Astrocyte of the spinal cord (primary cell): ENCODE measurements around the gene SLC39A3.

ENCODE experiments used
- DNase-seq: peaks from one replicate; pipeline ENCODE4 v3.0.0; 2011; ENCODE audit warnings: low read depth, low spot score
- H3K4me3 ChIP-seq: 2 replicates; pipeline ENCODE4 v1.5.1; 2011; ENCODE audit warnings: low read depth, mild to moderate bottlenecking, low read length, moderate library complexity
- in situ Hi-C: cut with HindIII; loops from 2 replicates; pipeline ENCODE4 v1.10.0; 2017; ENCODE audit warnings: low sequenced_read_pairs
- TF ChIP-seq, protein P1 (sequence below): IDR thresholded peaks from 2 replicates; pipeline ENCODE4 v1.5.1; 2012; ENCODE audit warnings: low read depth, mild to moderate bottlenecking, low read length, inconsistent platforms

The SLC39A3 gene

DNA sequence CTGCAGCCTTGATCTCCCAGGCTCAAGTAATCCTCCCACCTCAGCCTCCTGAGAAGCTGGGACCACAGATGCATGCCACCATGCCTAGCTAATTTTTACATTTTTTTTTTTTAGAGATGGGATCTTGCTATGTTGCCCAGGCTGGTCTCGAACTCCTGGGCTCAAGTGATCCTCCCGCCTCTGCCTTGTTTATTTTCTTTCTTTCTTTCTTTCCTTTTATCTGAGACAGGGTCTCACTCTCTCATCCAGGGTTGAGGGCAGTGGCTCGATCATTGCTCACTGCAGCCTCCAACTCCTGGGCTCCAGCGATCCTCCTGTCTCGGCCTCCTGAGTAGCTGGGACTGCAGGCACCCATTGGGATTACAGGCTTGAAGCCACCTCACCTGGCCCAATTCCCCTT, 33.6 kb downstream of the SLC39A3 start:
- in situ Hi-C loops: no loop called here
- no peak for DNase-seq
- TF ChIP-seq, protein P1, sequence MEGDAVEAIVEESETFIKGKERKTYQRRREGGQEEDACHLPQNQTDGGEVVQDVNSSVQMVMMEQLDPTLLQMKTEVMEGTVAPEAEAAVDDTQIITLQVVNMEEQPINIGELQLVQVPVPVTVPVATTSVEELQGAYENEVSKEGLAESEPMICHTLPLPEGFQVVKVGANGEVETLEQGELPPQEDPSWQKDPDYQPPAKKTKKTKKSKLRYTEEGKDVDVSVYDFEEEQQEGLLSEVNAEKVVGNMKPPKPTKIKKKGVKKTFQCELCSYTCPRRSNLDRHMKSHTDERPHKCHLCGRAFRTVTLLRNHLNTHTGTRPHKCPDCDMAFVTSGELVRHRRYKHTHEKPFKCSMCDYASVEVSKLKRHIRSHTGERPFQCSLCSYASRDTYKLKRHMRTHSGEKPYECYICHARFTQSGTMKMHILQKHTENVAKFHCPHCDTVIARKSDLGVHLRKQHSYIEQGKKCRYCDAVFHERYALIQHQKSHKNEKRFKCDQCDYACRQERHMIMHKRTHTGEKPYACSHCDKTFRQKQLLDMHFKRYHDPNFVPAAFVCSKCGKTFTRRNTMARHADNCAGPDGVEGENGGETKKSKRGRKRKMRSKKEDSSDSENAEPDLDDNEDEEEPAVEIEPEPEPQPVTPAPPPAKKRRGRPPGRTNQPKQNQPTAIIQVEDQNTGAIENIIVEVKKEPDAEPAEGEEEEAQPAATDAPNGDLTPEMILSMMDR: no peak
- no peak overlapping the region for H3K4me3 ChIP-seq

GRCh38 chr19:2703691-2704216, 36.1 kb downstream of the SLC39A3 start:
- in situ Hi-C loops: no loop called here
- H3K4me3 ChIP-seq: no peak overlapping the region
- TF ChIP-seq, protein P1: no peak
- no peak for DNase-seq

DNA sequence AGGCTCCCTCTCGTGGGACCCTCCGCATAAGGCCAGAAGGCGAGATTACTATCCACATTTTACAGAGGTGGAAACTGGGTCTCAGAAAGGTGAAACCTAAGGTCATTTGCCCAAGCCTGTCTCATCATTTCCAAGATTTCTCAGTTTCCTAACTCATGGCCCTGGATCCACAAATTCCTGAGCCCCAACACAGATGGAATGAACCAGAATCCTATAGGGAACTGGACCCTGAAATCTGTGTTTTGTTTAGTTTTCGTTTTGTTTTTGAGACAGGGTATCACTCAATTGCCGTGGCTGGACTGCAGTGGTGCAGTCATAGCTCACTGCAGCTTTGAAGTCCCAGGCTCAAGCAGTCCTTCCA, 36.8 kb downstream of the SLC39A3 start:
- peak overlapping the region; percentile 3 for H3K4me3 ChIP-seq
- no peak for DNase-seq
- in situ Hi-C loops: no loop called here
- TF ChIP-seq, protein P1: no peak

DNA sequence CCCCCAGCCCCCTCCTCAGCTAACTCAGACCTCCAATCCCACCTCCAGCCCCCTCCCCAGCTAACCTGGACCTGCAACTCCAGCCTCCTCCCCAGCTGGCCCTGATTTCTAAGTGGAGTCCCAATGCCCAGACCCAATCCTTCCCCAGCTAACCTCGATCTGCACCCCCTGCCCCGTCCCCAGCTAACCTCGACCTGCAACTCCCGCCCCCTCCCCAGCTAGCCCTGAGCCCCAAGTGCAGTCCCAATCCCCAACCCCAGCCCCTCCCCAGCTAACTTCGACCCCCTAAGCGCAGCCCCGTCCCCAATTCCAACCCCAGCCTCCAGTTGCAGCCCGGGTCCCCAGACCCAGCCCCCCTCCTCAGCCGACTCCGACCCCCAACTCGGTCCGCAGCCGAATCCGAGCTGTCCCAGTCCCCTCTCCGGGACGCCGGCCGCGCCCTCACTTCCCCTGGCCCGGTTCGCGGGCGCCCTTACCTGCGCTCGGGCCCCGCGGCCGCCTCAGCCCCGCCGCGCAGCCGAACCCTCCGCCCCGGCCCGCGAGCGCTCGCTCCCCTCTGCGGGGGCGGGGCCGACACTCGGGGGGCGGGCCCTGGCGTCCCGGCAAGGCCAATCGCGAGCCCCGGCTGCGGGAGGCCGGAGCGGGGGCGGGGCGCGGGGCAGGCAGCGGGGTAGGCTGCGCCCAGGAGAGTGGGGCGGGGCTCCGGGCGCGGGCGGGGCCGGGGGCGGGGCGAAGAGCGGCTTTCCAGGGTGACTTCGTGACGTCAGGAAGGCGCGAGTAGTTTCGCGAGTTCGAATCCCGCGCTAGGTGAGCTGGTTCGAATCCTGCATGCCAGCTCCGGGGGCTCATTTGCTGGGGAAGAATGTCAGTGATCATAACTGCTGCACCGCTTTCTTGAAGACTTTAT, 37.4 kb downstream of the SLC39A3 start, which contains the start of gene GNG7:
Gene GNG7 (minus strand): TSS at position 525 of the 907 bp plus-strand sequence. CDS start 182,006 bp downstream, outside the sequence.
- TF ChIP-seq, protein P1: no peak
- peak; percentile 70 for DNase-seq
- in situ Hi-C loops: no loop called here
- H3K4me3 ChIP-seq: peak within 1 kb of the TSS; percentile 26

GRCh38 chr19:2701361-2702169, 38.3 kb downstream of the SLC39A3 start:
- TF ChIP-seq, protein P1: no peak
- no peak for DNase-seq
- in situ Hi-C loops: no loop called here
- no peak overlapping the region for H3K4me3 ChIP-seq

DNA sequence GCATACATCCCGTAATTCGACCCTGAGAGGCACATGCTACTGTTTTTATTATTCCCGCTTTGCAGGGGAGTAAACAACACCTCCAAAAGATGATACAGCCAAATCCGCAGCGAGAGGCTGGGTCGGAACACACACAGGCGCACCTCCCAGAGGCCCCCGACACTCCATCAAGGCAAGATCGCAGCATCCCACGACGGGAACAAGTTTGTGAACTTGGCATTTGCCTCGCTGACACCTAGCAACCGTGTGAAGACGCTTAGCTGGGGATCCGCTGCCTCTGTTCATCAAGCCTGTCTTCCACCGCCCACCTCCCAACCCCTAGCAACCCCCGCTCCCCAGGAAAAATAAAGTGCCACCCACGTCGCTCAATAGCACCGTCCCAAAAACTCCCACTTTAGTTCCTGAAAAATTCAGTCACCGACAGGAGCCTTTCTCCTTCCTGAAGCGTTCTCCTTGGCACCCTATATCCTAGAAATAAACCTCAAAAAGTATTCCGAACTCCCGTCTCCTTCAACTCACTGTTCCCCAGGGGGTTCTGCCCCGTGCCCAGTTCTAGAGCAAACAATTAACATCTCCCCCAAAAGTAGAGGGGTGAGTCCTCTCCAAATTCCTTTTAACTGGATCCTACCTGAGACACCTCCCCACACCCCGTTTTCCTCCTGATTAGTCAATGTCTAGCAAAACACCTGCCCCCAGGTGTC, 39.0 kb downstream of the SLC39A3 start:
- H3K4me3 ChIP-seq: no peak overlapping the region

More for the DNA sequence above, 39.0 kb downstream of the SLC39A3 start:
- no peak for DNase-seq
- in situ Hi-C loops: no loop called here
- TF ChIP-seq, protein P1: no peak
